A549 (cell line): ENCODE results near the gene AIPL1. TPM values are rescaled to one million over a fixed set of nuclear protein-coding genes. Genes with fewer than 3 reads are reported as not detected.

ENCODE experiments used
- ATAC-seq, 2 experiments: fragments of 200-7000 bp in 1 of 2; fragments of >200 bp in 1 of 2; cut with Nextera tagmentation in 1 of 2; cut with Tn5 transposase in 1 of 2; 3 replicates each; pipeline versions ENCODE4 v1.8.0 to v1.9.1; 2018 to 2020; ENCODE audit warnings: mild to moderate bottlenecking in 1 of 2, moderate library complexity in 1 of 2
- CTCF ChIA-PET: fragments of 300-600 bp; sonication (Branson Sonifier 250); formaldehyde crosslinking; extraction: SDS; loops from one replicate; lab custom pipeline; 2021; ENCODE audit warnings: antibody characterized with exemption, inconsistent platforms; lab: Yijun Ruan, JAX
- POLR2A ChIA-PET: fragments of 350-600 bp; formaldehyde crosslinking; extraction: SDS; loops from one replicate; lab custom pipeline; 2021; ENCODE audit warnings: antibody characterized with exemption, inconsistent platforms; lab: Yijun Ruan, JAX
- DNase-seq, 2 experiments: peaks; one replicate each; pipeline versions ENCODE4 v3.0.0 to v3.0.0-alpha.2; 2011 to 2016; ENCODE audit warnings: low read depth in 1 of 2, low spot score in 1 of 2
- FAIRE-seq: peaks from 2 replicates; lab custom pipeline; 2011; peaks lifted over from hg19 to GRCh38; lab: Jason Lieb, UNC
- H3K27ac ChIP-seq, 2 experiments: fragments of >200 bp; sonication (Bioruptor Twin); formaldehyde crosslinking; 3 replicates each; pipeline ENCODE4 v1.5.1; 2016 to 2017
- H3K4me1 ChIP-seq: fragments of >200 bp; sonication (Bioruptor Twin); formaldehyde crosslinking; 3 replicates; pipeline ENCODE4 v1.6.1; 2016
- H3K4me2 ChIP-seq: fragments of >200 bp; sonication (Bioruptor Twin); formaldehyde crosslinking; 3 replicates; pipeline ENCODE4 v1.6.1; 2016
- H3K4me3 ChIP-seq: fragments of >200 bp; sonication (Bioruptor Twin); formaldehyde crosslinking; 3 replicates; pipeline ENCODE4 v1.5.1; 2016
- H3K9me3 ChIP-seq: fragments of >200 bp; sonication (Bioruptor Twin); formaldehyde crosslinking; 3 replicates; pipeline ENCODE4 v1.6.1; 2016
- ATOH8 ChIP-seq: fragments of 250-450 bp; sonication (Bioruptor Pico); IDR thresholded peaks from 2 replicates; pipeline ENCODE4 v1.5.0; 2020; ENCODE audit warnings: low read depth, mild to moderate bottlenecking, moderate library complexity
- BCL3 ChIP-seq: fragments of >200 bp; sonication (Bioruptor Twin); formaldehyde crosslinking; IDR thresholded peaks from 3 replicates; pipeline ENCODE4 v1.6.1; 2016
- BHLHE40 ChIP-seq: IDR thresholded peaks from 2 replicates; pipeline ENCODE4 v1.6.1; 2012; ENCODE audit warnings: low read depth, low read length, inconsistent platforms
- CHD2 ChIP-seq: fragments of 150-350 bp; IDR thresholded peaks from 2 replicates; pipeline ENCODE4 v1.6.1; 2014; ENCODE audit warnings: low read length; ENCODE audit not compliant: partially characterized antibody
- EHF ChIP-seq: fragments of 250-450 bp; sonication (Bioruptor Pico); IDR thresholded peaks from 2 replicates; pipeline ENCODE4 v1.5.0; 2020; ENCODE audit warnings: mild to moderate bottlenecking
- EP300 ChIP-seq, 2 experiments: fragments of >200 bp; sonication (Bioruptor Twin); formaldehyde crosslinking; IDR thresholded peaks; 2 replicates in 1 of 2; 3 replicates in 1 of 2; pipeline ENCODE4 v1.6.1; 2016 to 2017
- FOSL2 ChIP-seq, 2 experiments: fragments of 450-650 bp in 1 of 2; fragments of >200 bp in 1 of 2; sonication (Bioruptor Twin) in 1 of 2; formaldehyde crosslinking; IDR thresholded peaks; 2 replicates each; pipeline versions ENCODE4 v1.5.0 to v1.6.1; 2016 to 2020; ENCODE audit warnings: mild to moderate bottlenecking in 1 of 2, moderate library complexity in 1 of 2
- HDAC2 ChIP-seq: fragments of 200-600 bp; sonication (generic); IDR thresholded peaks from 2 replicates; pipeline ENCODE4 v1.6.1; 2016
- HOXB13 ChIP-seq: fragments of 250-450 bp; sonication (Bioruptor Pico); IDR thresholded peaks from 2 replicates; pipeline ENCODE4 v1.5.0; 2020; ENCODE audit warnings: low read depth, mild to moderate bottlenecking, moderate library complexity
- HOXB5 ChIP-seq: fragments of 250-450 bp; sonication (Bioruptor Pico); IDR thresholded peaks from 2 replicates; pipeline ENCODE4 v1.5.0; 2020; ENCODE audit warnings: mild to moderate bottlenecking, moderate library complexity
- JUNB ChIP-seq: fragments of >200 bp; sonication (Bioruptor Twin); formaldehyde crosslinking; IDR thresholded peaks from 2 replicates; pipeline ENCODE4 v1.6.1; 2016
- KDM1A ChIP-seq: fragments of 200-600 bp; sonication (generic); IDR thresholded peaks from 2 replicates; pipeline ENCODE4 v1.6.1; 2016; ENCODE audit warnings: low read depth, mild to moderate bottlenecking
- KDM5A ChIP-seq: fragments of 200-600 bp; sonication (generic); IDR thresholded peaks from 2 replicates; pipeline ENCODE4 v1.6.1; 2016; ENCODE audit warnings: antibody characterized with exemption, mild to moderate bottlenecking
- MAX ChIP-seq: IDR thresholded peaks from 2 replicates; pipeline ENCODE4 v1.6.1; 2012
- MAZ ChIP-seq: fragments of 150-350 bp; IDR thresholded peaks from 2 replicates; pipeline ENCODE4 v1.6.1; 2014; ENCODE audit warnings: antibody characterized with exemption, low read depth, low read length, borderline replicate concordance
- NFE2L2 ChIP-seq: fragments of 150-350 bp; conservative IDR thresholded peaks from 2 replicates; pipeline ENCODE4 v1.6.1; 2014; ENCODE audit warnings: low read length
- RARB ChIP-seq: fragments of 250-450 bp; sonication (Bioruptor Pico); IDR thresholded peaks from 2 replicates; pipeline ENCODE4 v1.8.0; 2021; ENCODE audit warnings: mild to moderate bottlenecking, moderate library complexity
- RCOR1 ChIP-seq: fragments of 150-350 bp; IDR thresholded peaks from 2 replicates; pipeline ENCODE4 v1.6.1; 2014; ENCODE audit warnings: antibody characterized with exemption, low read length, low read depth
- REST ChIP-seq: fragments of 200-600 bp; sonication (generic); IDR thresholded peaks from 2 replicates; pipeline ENCODE4 v1.6.1; 2016; ENCODE audit warnings: antibody characterized with exemption, mild to moderate bottlenecking, moderate library complexity
- RNF2 ChIP-seq: fragments of 200-600 bp; sonication (generic); IDR thresholded peaks from 2 replicates; pipeline ENCODE4 v1.6.1; 2016; ENCODE audit warnings: low read depth, mild to moderate bottlenecking, antibody characterized with exemption, moderate library complexity, borderline replicate concordance
- SMC3 ChIP-seq: fragments of >200 bp; sonication (Bioruptor Twin); formaldehyde crosslinking; IDR thresholded peaks from 3 replicates; pipeline ENCODE4 v1.6.1; 2018; ENCODE audit warnings: inconsistent platforms
- SREBF2 ChIP-seq: fragments of 450-650 bp; IDR thresholded peaks from 2 replicates; pipeline ENCODE4 v1.6.1; 2014; ENCODE audit warnings: mild to moderate bottlenecking, moderate library complexity
- TP53 ChIP-seq: fragments of 250-450 bp; sonication (Bioruptor Pico); IDR thresholded peaks from 2 replicates; pipeline ENCODE4 v1.5.0; 2021; ENCODE audit warnings: mild to moderate bottlenecking, moderate library complexity
- USF2 ChIP-seq: fragments of 450-650 bp; IDR thresholded peaks from 2 replicates; pipeline ENCODE4 v1.6.1; 2014; ENCODE audit warnings: antibody characterized with exemption
- WGBS: methylation state at CpG from one replicate; pipeline ENCODE4 v1.1.6; 2017; ENCODE audit errors: missing lambda C conversion rate; 5-methylcytosine and 5-hydroxymethylcytosine counted together
- polyA plus RNA-seq, 4 experiments: library from polyadenylated mRNA; depleted of rRNA in 3 of 4; stranded (reverse); fragments of >200 nt; fragmentation: RNase III in 1 of 4; extraction: RNeasy Plus Mini Kit Qiagen cat#74134 plus additional on column Dnase treatment in 1 of 4; gene quantifications; 2 replicates in 3 of 4; 3 replicates in 1 of 4; pipeline ENCODE4 v1.2.3, GENCODE V29; 2011 to 2017

AIPL1 gene
- polyA plus RNA-seq, 2 of the 4 experiments (the other 2 are of a cell fraction) = not detected

- ATAC-seq (no peak), DNase-seq (no peak), FAIRE-seq (no peak)
- CTCF ChIA-PET = interaction anchor here (1.3 to 3.4 kb wide), 4 partner anchors 17 to 211 kb away, joined by 3 to 25 read pairs (median 9); no protein-coding TSS in a partner anchor
- Histone ChIP-seq H3K4me3 (no peak overlapping the region), H3K9me3 (no peaks in the 10 kb centered on the region), H3K4me2 (no peak overlapping the region), H3K4me1 (peaks cover 18% of the 10 kb centered on the region), H3K27ac (no peak overlapping the region)
- WGBS = 100% methylated on average over 13 of the region's 35 CpGs
- POLR2A ChIA-PET = interaction anchor here (0.8 kb wide), 1 partner anchor 11 kb away, joined by 3 read pairs; the partner anchor contains the start of gene PIMREG
- TF ChIP-seq HOXB5 (CRISPR knock-in tag) = no peak
- no peak for TF ChIP-seq REST
- no peak for TF ChIP-seq TP53 (CRISPR knock-in tag)
- no peak for TF ChIP-seq SREBF2
- no peak for TF ChIP-seq HDAC2
- TF ChIP-seq SMC3 = no peak
- no peak for TF ChIP-seq EHF (CRISPR knock-in tag)
- no peak for TF ChIP-seq RARB (CRISPR knock-in tag)
- TF ChIP-seq JUNB = no peak
- no peak for TF ChIP-seq EP300 (IDR thresholded peaks at IDR 0.05)
- no peak for TF ChIP-seq BCL3
- no peak for TF ChIP-seq USF2
- TF ChIP-seq MAZ = no peak
- TF ChIP-seq FOSL2 (IDR thresholded peaks at IDR 0.05) = no peak
- TF ChIP-seq FOSL2 (CRISPR knock-in tag; IDR thresholded peaks at IDR 0.05) = no peak
- no peak for TF ChIP-seq ATOH8 (CRISPR knock-in tag)
- no peak for TF ChIP-seq BHLHE40
- TF ChIP-seq HOXB13 (CRISPR knock-in tag) = no peak
- no peak for TF ChIP-seq MAX
- TF ChIP-seq RCOR1 = no peak
- no peak for TF ChIP-seq RNF2
- TF ChIP-seq, all 56 proteins: peak for 0
Observed at GRCh38 chr17:6455321-6455705, 20.4 kb upstream of the AIPL1 start.

- DNase-seq = no peak
- no peak for FAIRE-seq
- no peak overlapping the region for H3K4me3 ChIP-seq
- ChIA-PET CTCF (interaction anchor here (1.0 to 3.4 kb wide), 6 partner anchors 14 to 212 kb away, joined by 3 to 25 read pairs (median 6); no protein-coding TSS in a partner anchor), POLR2A (no interaction called here)
- no peak overlapping the region for H3K4me2 ChIP-seq
- no peaks in the 10 kb centered on the region for H3K9me3 ChIP-seq
- no peak for ATAC-seq
- H3K4me1 ChIP-seq = peaks cover 18% of the 10 kb centered on the region
- WGBS = 81% methylated on average over 29 of the region's 35 CpGs
- no peak overlapping the region for H3K27ac ChIP-seq
- no peak for TF ChIP-seq CHD2
- no peak for TF ChIP-seq RARB (CRISPR knock-in tag)
- TF ChIP-seq ATOH8 (CRISPR knock-in tag) = no peak
- no peak for TF ChIP-seq NFE2L2
- TF ChIP-seq RNF2 = no peak
- TF ChIP-seq HDAC2 = no peak
- TF ChIP-seq BCL3 = no peak
- no peak for TF ChIP-seq KDM1A
- no peak for TF ChIP-seq KDM5A
Observed at GRCh38 chr17:6454495-6455320, 19.8 kb upstream of the AIPL1 start.
